ENCODE measurements around the gene CNPY1.

CNPY1 gene

DNA sequence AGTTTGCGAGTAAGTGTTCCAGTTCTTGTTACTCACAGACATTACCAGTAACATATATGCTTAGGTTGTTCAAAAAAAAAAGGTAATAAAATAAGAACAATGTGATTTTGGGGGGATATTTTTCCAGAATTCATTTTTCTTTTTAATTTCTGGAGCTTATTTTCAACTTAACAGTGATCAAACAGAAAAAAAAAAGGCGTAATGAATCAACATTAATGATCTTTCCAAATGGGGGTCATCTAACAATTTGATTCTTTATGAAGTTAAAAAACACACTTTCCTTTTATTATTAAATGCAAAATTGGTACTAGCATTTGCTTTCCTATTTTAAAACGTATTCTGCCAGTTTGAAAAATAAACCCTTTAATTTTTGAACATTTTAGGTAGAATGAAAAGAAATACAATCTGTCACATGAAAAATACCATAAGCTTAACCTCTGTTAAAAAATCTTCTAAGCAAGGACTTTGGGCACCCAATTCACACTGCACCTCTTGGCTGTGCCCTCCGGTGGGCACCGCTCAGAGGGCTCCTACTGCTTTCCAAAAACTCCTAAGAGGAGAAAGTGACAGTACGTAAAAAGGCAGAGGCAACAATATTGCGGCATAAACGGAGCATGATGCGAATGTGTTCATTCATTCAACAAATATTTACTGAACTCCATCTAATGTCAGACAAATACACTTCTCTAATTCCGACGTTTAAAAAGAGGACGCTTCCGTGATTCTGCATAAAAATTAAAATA lies 32.6 kb downstream of the CNPY1 start:
- no peak for DNase-seq (ENCODE audit: low read depth in 2 of 2)

DNA sequence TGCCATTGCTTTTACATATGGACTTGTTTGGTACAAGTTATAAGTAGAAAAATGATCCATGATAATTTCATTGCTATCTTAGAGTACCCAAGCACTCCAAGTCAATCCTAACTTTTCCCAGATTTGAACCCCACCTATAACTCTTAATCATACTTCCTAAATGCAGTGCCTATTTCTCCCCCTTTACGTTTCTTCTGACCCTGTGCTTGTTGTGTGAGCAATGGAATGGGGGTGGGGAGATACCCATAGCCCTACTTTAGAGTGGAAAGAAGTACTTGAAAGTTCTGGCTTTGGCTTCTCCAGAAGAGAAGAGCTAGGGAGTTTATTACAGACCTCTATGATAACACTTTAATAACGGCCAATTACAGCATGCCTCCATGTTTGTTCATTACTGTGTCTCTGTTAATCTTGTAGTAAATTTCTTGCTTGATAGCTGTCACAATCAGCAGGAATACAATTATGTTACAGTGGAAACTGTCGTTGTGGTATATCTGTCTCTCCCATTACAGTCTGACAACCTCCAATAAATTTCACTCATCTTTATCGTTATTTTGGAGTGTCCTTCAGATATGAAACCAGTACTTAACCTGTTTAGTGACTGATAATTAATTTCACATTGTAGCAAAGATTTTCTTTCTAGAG lies 34.0 kb downstream of the CNPY1 start:
- no peak for DNase-seq (ENCODE audit: low read depth in 2 of 2)

DNA sequence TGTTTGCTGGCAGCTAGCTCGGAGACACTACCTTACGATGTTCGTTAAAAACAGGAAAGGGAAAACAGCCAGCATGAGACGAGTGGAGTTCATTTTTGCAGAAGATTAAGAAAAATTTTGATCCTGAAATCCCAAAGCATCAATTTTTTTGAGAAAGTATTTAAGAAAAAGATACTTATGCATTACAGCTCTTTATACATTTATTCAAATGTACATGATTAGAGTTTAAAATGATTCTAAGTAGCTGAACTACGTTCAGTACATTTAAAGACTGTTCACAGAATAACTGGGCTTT lies 34.7 kb downstream of the CNPY1 start:
- DNase-seq (ENCODE audit: low read depth in 2 of 2), result no peak

DNA sequence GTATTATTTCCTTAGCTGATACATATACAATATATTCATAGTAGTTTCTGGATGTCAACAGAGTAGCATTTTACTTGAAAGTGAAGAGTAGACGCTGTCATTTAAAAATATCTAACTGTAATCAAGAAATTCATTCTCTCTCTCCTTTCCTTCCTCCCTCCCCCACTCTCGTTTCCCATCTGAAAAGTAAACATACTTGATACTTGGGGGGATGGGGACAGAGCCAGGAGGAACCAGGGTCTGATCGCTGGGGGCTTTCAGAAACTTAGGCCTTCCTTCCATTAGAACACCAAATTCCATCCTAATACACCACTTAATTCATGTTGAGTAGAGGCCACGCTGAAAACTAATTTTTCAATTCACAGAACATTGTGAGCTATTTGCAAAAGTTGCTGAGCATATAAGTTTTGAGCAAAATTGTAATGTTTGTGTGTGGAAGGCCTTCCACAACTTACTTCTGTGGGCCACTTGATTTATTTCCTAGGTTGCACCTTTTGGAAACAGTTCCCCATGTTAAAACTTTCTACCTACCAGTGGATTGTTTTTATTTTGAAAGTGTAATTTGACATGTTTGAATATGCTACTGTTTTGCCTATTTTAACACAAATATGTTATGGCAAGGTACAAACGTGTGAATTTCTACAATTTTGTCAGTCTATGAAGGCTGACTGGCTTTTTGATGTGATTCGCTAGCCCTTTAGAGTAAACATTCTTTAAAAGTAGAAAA lies 35.2 kb downstream of the CNPY1 start:
- no peak for DNase-seq (ENCODE audit: low read depth in 2 of 2)

DNA sequence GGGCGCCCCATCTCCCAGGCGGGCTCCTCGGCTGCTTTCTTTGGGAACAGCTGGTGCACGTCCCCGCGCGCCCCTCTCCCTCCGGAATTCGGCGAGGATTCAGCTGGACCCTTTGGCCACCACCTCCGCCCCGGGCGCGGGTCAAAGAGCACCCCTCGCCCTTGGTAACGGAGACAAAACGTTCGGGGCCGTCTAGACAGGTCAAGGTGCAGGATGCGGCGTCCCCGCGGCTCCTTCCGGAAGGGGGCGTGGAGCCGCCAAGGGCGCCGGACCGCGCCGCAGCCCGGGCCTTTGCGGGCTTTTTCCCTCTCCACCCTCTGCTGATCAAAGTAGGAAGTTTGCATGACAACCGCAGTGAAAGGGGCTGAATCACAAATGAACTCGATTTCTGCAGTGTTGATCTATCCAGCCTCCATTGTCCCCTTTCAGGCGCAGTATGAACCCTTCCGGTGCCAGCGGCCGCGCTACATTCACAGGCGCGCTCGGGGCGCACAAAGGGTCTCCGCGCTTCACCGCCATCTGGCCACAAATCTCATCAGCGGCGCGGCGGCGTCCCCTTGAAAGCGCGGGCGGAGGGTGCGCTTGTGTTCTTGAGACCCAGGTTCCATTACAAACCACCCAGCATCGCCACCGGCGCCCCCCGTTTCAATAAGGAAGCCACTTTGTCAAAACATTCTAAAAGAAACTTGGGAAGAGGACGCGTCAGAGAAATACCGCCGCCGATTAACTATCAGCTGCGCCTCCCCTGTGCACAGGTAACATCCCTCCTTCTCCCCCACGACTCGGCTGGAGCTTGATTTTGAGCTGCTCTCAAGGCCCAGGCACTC lies 36.4 kb downstream of the CNPY1 start:
- DNase-seq (ENCODE audit: low read depth in 2 of 2), result no peak

DNA sequence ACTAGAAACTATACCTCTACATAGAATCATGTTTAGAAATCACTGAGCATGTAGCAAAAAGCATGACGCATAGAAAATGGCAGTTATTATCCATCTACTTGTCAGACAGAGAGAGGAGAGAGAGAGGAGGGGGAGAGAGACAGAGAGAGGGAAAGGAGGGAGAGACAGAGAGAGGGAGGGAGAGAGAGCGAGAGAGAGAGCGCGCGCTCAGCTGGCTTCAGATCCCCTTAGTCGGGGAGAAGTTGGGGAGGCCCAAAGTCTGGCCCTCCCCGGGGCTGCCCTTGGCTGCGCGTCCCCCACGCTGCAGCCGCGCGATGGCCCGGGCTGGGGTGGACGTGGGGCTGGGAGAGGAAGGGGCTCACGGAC lies 37.0 kb downstream of the CNPY1 start:
- DNase-seq (ENCODE audit: low read depth in 2 of 2), result no peak

DNA sequence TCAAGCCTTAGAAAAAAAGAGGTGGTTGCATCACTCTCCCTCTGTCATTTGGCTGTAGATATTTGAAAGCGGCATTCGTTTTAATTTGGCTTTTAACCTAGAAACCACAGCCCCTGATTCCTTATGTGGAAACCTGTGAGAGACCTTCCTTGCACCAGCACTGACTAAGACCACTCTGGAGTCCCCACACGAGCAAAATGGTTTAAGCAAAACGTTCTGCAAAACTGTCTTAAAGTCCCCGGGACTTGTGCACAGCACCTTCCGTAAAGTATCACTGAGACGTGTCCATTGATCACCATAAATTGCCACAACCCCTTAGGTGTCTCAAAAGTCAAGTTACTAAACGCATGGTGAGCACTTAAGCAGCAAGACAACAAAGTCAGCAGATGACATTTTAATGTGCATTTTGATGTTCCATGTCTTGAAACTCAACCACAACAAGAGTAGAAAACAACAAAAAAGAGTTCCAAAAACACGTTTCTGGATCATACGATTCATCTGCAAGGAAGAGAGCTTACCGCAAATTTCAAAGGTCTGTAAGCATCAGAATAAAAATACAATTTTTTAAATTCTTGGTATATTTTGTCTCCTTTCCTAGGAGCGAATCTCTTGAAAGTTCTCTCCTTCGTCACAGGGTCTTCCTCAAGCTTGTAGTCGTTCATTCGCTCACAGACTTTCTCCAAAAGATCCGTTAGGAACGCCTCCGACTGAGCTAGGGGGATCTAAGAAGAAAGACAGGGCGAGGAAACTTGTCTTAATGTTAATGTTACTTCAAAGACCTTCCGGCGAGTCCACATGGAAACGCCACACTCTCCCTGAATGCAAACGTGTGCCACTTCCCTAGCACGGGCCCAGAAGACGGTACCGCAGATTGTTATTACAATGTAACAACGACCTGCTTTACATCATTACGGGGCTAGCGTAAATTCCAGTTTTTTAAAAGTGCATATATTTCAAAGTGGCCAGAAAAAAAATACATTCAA lies 37.7 kb downstream of the CNPY1 start:
- no peak for DNase-seq (ENCODE audit: low read depth in 2 of 2)

DNA sequence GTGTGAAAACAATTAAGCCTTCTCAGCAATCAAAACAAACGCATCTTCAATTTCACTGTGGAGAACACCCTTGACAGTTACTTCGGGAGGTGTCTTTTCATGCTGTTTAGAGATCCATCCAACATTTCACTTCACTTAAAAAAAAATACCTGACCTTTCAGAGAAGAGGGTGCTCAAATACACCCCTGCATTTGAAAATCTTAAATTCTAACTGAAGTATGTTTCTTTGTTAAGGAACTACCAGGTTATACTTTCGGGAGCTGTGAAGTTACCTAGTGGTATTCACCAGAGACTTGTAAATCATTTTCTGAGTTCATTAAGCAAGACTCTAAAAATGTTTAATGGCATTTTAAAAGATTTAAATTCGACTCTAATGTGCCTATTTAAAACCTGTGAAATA lies 38.8 kb downstream of the CNPY1 start:
- no peak for DNase-seq (ENCODE audit: low read depth in 2 of 2)

DNA sequence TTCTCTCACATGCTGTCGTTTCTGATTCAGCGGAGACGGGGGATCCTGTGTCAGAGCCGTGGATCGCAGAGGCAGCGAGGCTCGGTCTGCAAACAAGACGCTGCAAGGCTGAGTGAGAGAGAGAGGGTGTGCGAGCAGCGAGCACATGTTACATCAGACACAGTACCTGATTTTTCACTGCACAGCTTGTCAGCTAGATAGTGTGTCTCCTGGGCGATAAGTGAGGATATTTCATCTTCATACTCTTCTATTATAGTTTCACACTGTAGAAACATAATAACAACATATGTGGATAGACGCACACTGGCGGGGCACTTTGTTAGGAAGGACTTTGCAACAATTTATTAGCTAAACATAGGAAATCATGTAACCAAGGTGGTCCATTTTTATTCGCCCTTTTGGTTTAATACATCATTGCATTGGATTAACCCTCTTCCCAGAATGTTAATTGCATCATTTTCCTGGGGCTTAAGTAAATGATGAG lies 39.5 kb downstream of the CNPY1 start:
- no peak for DNase-seq (ENCODE audit: low read depth in 2 of 2)

DNA sequence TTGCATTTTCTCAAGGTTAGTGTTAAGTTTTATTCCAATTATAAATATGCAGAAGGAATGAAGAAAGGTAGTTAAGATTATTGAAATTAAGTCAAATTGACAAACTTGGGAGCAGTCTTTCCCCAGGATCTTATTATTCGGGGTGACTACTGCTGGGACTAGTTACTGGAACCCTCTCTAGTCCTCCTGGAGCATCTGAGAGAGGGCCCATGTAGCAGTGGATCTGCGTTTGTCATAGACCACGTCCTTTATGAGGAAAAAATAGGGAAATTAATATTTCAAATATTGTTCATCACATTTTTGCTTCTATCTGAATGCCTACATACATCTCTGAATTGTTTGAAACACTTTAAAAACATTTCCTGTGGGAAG lies 41.0 kb downstream of the CNPY1 start:
- DNase-seq (ENCODE audit: low read depth in 2 of 2), result no peak

DNA sequence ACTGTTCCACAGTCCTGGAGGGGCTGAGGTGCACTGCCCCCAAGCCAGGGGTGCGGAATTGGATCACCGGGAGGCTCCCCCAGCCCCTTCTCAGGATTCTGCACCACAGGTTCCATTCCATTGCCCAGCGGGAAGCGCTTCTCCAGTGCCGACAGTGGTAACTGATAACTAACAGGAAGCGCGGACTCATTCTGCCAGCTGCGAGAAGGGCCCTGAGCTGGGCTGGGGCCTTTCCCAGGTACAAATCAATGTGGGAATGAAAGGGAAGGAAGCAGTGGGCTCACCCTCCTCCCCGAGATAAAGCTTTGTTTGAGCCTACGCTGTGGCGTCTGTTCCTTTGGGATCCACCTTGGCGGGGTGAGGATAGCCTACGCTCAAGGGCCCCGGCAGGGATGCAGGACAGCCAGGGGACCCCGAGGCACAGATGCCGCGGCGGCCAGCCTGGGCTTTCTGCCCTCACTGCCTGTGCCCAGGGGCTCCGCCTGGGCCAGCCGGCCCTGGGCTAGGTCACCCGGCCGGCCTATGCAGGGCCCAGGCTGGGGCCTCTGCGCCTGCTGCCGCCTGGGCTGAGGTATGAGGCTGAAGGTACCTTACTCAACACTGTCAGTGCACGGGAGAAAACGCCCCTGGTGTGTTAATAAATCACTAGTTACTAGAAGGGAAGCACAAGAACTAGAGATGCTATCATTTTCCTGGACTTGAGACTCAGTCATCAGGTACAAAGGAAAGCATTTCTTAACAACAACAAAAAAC lies 49.0 kb downstream of the CNPY1 start:
- DNase-seq (ENCODE audit: low read depth in 2 of 2), result no peak

DNA sequence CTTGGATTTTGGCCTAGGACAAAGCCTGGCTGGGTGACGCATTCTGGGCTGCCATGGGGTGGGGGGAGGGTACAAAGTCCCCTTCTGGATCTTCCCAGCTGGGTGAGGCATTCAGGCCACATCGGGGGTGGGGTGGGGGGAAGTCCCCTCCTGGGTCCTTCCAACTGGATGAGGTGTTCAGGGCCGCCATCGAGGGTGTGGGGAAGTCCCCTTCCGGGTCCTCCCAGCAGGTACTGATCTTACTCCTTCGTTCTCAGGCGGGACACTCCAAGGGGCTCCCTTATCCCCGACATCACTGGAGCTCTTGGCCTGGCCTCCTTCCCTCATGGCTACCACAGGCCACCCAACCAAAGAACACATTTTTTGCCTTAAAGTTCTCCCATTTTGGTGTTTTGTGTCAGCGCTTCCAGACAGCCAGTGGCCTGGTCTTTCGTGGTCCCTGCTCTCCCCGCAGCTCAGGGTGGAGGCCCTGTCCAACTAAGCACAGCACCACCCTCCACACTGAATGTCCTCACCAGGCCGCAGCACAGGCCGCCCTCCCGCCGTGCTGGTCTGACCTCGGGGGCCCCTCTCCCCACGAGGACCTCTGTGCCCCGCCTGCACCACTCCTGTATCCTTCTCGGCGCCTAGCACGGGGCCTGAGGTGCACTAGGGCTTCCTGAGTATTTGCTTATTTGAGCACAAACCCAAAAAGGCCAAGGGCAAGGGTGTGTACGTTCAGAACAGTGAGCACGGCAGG lies 49.9 kb downstream of the CNPY1 start:
- no peak for DNase-seq (ENCODE audit: low read depth in 2 of 2)

DNA sequence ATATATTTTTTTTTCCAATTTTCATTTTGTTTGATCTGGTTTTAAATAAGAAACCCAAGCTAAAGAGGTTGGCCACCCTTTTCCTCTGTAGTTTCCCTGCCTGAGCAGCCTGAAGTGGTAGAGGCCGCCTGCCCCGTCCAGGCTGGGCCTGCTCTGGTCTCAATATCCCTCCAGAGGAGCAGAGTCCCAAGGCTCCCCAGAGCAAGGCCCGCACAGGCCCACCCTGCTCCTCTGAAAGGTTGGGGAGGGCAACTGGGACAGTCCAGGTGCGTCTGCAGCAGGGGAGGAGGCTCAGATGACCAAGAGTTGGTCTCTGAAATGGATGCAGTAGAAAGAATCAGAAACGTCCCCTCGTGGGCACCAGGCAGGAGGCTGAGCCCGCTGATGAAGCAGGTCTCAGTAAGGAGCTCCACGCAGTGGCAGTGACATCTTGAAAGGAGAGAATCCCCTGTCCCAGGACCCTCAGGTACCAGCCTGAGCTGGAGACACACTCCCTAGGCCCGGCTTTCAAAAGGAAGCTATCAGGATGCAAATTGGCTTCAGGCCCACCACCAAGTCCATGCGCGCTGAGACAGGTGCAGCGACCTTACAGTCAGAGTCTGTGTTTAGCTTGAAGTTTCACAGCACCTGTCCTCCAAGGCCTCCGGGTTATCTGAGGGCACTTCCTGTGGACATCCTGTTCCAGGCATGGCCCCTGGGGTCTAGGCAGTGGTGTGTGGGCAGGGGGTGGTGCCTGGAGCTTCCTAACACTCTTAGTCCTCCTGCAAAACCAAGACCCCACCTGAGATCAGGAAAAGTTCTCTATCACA lies 50.7 kb downstream of the CNPY1 start:
- no peak for DNase-seq (ENCODE audit: low read depth in 2 of 2)

DNA sequence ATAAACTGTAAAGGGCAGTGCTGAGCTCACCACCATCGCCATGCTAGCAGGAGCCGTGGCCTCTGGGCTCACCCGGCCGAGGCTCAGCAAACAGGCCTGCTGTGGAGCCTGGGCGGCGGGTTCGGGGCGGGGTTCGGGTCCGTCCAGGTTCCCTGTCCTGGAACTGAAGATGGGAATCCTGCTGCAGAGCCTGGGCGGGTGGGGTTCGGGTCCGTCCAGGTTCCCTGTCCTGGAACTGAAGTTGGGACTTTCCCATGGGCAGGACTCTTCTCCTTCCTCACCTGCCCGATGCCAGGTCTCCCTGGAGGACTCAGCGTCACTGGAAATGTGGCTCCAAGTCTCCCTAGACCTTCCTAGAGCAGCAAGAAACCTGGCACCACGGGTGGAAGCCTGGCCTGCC lies 51.8 kb downstream of the CNPY1 start:
- DNase-seq (ENCODE audit: low read depth in 2 of 2), result no peak

DNA sequence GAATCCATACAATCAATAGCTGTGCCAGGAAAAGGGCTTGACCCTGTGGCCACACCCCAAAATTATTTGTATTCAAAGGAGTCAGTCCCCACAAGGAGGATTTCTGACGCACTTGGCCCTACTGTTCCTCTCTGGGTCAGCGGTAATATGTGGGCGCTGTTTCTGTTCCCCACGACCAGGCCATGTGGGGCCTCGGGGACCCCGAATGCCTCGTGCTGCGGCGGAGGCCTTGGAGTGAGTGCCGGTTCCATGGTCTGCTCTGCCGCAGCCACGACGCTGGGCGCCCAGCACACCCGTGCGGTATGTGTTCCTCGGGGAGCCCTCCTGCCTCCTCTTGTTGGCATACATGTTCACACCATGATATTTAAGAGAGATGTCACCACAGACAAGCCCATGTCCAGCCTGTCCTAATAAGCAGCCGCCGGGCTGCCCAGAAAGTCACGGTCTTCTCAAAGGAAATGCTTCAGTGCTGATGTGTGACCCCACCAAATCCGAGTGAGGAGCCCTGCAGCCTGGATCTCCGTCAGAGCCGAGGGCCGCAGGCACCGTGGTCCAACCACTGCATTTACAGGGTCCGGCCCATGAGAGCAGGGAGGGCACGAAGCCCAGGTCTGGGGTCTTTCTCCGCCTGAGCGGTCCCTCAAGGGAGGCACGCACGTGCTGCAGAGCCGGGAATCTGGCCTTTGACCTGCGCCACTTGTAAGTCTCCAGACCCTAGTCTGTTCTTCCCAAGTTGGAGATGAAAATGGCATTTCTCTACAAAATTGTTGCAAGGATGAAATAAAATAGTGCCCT lies 52.4 kb downstream of the CNPY1 start:
- no peak for DNase-seq (ENCODE audit: low read depth in 2 of 2)

DNA sequence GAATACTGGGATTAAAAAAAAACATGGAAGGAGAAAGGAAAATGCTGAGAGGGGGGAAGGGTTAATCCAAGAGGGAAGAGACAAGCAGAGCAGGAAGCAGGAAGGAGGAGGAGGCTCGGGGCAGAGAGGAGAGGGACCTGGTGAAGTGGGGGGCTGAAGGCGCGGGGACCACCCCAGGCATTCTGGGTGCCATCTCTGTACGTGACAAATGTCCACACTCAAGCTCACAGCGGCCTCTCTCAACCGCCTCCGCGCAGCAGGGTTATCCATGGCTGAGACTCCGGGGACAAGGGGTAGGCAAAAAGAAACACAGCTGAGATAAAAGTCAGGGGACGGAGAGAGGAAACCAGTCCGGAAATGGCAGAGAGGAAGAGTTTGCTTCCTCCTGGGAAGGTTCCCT lies 54.5 kb downstream of the CNPY1 start:
- no peak for DNase-seq (ENCODE audit: low read depth in 2 of 2)

DNA sequence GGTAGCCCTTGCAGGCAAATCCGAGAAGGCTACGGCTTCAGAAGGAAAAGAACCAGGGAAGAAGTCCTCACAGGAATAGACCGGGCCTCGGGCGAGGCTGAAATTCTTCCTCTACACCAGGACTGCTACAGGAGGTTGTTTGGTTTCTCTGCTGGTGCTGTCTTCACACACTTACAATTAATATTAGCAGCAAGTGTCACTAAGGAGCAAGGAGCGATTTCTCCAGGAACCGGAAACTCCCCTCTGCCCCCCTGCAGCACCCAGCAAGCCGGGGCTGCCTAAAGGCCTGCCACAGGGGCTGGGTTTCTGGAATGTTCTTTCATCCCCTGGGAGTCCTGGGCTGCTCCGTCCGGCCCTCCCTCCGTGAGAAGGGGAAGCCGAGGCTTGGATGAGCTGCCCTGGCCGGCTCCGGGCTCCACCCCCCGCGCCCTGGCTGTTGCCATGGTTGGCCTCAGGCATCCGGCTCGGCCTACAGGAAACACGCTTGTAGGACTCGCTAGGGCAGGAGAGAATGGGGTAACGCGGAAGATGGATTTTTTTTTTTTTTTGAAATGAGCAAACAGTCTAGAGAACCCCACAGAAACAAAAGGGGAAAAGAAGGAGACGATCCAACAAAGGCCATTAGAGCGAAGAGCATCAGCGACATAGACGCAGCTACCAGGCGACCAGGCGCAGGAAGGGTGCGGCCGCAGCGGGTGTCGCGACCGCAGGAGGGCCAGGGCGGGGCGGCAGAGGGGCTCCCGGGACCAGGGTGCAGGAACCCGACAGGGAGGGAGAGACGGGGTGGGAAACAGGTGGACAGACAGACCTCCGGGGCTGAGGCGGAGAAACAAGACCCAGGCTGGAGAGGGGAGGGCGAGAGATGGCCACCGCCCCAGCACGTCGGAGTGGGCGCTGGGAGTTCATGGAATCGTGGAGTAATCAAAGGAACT lies 55.4 kb downstream of the CNPY1 start:
- DNase-seq (ENCODE audit: low read depth in 2 of 2), result no peak

Data from activated CD8-positive, alpha-beta memory T cell treated with anti-CD3 and anti-CD28 coated beads for 4 hours (primary cell).